GM21786 (cell line): ENCODE results near the gene XPO6.

Source experiments
- ATAC-seq: cut with Tn5 transposase; IDR thresholded peaks from one replicate; pipeline ENCODE4 v1.9.1; 2021; ENCODE audit not compliant: unreplicated experiment

Gene XPO6

GRCh38 chr16:28156056-28156680 lies 55.6 kb downstream of the XPO6 start:
- ATAC-seq, result no peak

DNA sequence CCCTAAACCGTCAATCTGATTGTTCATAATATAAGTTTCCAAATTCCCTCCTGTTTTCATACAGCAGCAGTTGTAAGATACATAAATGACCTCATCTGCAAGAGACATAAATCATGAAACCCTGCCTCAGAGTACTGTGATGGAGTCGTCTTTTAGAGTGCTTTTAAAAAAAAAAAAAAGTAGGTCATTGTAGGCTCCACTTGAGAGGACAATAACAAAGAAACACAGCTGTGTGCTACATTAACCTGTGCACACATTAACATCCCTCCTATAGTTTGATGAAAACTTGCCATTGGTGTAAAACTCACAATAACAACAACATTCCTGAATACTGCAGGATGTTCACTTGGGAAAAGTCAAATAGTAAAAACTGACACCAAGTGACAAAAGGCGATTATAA lies 56.5 kb downstream of the XPO6 start:
- no peak for ATAC-seq

DNA sequence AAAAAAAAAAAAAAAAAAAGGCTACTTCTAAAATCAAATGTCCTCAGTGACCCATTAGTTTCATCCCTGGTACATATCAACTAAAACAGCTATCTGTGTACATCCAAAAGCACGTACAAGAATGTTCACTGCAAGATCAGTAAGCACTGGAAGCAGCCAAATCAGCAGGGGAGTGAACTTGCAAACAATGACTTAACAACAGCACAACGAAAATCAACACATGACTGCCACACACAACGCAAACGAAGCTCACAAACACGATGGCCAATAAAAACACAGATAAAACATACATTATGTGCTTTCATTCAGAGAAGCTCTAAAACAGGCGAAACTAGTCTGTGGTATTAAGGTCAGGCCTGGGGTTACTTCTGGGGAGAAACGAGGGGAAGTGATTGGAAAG lies 60.6 kb downstream of the XPO6 start:
- ATAC-seq, result no peak

- ATAC-seq, result no peak
These were observed 62.5 kb downstream of the XPO6 start for GRCh38 chr16:28149011-28149888.

- no peak for ATAC-seq
These were observed 65.2 kb downstream of the XPO6 start for GRCh38 chr16:28146536-28146935.

GRCh38 chr16:28145796-28146195 lies 66.0 kb downstream of the XPO6 start:
- no peak for ATAC-seq

DNA sequence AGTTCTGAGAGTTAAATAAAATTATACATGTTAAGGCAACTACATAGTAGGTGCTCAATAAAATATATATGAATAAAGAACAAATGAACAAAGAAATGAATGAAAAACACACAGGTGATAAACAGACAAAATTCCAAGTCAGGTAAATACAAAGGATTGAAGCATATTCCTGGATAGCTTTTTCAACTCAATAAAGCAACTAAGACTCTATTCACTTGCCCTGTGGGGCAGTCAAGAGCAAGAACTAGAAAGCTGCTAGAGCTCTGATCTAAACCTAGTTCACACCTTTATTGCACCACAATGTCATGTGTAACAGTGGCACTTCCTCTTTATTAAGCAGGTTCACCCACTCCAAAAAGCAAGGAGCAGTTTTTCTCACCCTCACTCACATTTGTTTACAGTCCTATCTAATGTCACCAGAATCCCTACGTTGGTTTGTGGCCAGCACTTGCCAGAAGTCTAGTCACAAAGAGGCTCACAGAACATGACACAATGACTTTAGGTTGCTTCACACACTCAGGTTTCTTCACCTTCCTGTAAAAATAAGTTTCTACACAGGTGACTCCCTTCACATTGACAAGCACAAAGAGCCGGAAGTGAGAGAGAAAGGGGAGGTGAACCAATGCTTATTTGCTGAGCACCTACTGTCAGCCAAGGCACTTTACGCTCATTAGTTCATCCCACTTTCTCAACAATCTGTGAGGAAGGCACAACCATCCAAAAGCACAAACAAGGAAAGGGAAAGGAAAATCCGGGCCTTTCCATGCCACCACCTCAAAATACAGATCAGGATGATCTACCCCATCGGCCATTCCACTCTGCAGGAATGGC lies 70.8 kb downstream of the XPO6 start:
- peak; percentile 71 for ATAC-seq

DNA sequence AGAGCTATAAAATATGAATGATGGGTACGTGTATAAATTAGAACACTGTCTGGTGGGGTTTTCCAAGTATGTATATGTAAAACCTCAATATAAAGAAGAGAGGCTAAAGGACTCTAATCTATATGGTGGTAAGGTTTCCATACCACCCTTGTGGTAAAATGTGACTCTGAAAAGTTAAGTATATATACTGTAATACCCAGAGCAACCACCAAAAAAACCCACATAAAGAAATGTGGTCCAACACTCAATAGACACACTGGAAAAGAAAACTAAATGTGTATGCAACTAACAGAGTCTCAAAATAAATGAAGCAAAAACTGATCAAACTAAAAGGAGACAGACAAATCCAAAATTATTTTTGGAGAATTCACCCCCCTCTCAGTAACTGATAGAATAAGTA lies 72.2 kb downstream of the XPO6 start:
- ATAC-seq, result no peak

GRCh38 chr16:28136751-28137434 lies 74.9 kb downstream of the XPO6 start:
- no peak for ATAC-seq

- no peak for ATAC-seq
These were observed 78.1 kb downstream of the XPO6 start for GRCh38 chr16:28133666-28134065.

DNA sequence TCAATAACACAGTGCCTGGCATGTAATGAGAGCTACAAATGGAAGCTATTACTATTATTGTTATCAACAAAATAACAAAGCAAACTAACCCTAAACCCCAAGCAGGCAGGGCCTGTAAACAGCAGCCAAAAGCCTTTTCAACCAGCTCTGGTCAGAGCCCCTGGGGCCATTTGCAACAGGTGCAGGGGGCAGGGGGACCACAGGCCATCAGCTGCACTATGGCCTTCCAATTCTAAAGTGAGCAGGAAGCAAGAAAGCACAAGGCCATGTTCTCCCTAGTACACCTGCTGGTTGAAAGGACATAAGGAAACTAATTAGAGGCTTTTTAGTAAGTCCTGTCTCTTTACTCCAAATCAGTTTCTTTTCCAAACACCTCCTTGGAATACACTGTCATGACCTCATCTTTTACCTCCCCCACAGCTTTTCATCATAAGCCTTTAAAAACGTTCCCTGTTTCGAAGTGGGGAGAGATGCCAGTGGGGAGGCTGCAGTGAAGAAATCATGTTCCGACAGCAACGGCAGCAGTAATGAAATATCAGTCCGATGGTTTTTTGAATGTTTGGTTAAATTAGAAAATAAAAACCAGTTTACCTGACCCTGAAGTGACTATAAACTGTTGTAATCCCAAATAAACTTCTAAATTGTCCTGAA lies 79.9 kb downstream of the XPO6 start:
- ATAC-seq, result no peak

DNA sequence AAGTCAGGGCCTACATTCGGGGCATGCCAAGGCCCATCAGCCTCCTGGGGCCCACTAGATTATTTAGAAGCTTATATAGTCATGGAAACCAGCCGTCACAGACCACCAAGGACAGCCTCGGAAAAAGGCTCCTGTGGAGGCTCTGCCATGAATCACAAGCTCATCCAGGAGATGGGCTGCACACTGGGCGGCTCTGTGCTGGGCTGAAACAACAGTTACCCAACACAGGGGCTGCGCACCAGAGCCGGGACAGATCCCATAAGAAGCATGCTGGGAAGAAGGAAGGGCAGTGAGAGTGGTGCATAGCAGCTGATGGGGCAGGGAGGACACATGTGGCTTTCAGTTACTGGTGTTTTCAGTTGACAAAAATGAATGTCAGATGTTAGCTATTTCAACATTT lies 80.6 kb downstream of the XPO6 start:
- no peak for ATAC-seq

GRCh38 chr16:28130099-28131088 lies 81.4 kb downstream of the XPO6 start:
- no peak for ATAC-seq

DNA sequence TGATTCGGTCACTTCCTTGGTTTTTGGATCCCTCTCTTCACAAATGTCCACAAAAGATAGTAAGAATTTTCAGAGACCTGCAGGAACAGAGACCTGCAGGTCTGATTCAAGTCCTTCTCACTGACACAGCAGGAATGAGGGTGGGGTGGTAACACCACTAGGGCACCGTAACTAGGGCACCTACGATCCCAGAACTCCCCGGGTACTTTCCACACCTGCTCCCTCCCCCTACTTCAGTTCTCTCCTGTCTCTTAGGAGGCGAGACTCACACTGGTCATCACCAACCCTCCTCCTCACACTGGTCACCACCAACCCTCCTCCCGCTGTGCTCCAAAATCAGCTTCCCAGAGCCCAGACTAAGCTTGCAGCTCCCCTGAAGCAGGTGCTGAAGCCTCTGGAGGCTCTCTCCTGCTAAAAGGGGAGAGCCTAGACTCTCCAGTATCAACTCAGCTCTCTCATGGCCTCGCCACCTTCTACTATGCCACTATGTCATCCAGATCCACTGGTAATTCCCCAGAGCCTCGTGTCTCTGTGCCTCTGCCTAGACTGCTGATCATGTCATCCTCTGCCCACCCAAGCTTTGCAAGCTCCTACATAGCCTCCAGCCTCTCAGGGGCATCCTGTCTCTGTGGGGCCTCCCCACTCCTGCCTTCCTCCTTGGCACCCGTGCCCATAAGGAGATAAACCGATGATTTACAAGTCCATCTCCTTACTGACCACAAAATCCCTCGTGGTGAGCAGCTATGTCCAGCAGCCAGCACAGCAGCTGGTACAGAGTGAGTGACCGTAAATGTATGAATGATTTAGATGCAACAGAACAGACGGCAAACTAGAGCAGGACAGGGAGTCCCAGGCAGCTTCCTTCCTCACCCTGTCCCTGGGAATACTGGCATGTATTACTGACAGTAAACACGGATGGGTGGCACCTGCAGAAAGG lies 84.8 kb downstream of the XPO6 start:
- no peak for ATAC-seq

GRCh38 chr16:28125592-28125991 lies 86.2 kb downstream of the XPO6 start:
- no peak for ATAC-seq

- no peak for ATAC-seq
These were observed 90.2 kb downstream of the XPO6 start for GRCh38 chr16:28121527-28121926.

- ATAC-seq, result no peak
These were observed 91.0 kb downstream of the XPO6 start for GRCh38 chr16:28120754-28121153.

DNA sequence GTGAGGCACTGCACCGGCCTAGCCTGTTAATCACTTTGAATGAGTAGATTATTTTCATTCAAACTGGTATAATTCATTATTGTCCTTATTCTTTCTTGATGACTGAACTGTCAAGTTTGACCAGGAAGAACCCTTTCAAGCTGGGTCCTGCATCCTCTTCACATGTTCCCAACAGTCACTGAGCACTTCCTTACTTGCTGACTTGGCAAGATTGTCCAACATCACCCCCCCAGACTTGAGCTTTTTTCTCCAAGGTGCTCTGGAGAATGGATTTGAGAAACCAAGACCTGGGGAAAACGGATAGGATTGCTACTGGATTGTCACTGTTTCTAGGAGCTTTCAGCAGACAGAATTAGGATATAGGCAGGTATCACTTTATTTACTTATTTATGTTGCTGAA lies 93.1 kb downstream of the XPO6 start:
- no peak for ATAC-seq
